Right lobe of liver (tissue), 4 donors: ENCODE results near the gene APBA3.

Source experiments
- CTCF ChIP-seq, 4 donors: fragments of 200-600 bp in 3 of 4; fragments of 450-650 bp in 1 of 4; IDR thresholded peaks; one replicate each; pipeline versions ENCODE4 v1.5.1 to v1.8.0; 2016 to 2022; ENCODE audit warnings: antibody characterized with exemption in 4 of 4, mild to moderate bottlenecking in 2 of 4
- POLR2A ChIP-seq: fragments of 450-650 bp; IDR thresholded peaks from one replicate; pipeline ENCODE4 v1.6.1; 2017; ENCODE audit warnings: antibody characterized with exemption, mild to moderate bottlenecking
- donor health status: DM: no; HTN: no; CAD: no.
- donor health status: DM: no; HTN: no; CAD: no.
- donor health status: DM: no; HTN: yes; CAD: no.

GRCh38 chr19:3774621-3775373, 13.3 kb upstream of the APBA3 start:
- no peak for TF ChIP-seq POLR2A
- TF ChIP-seq CTCF (IDR thresholded peaks at IDR 0.05): no peak
